ENCODE results near the gene BSPRY. TPM values are rescaled to one million over a fixed set of nuclear protein-coding genes. Genes with fewer than 3 reads are reported as not detected.

The BSPRY gene
- total RNA-seq, 1 experiment from 2014 or later = 0.13 TPM

- Histone ChIP-seq H3K27me3 (ENCODE audit: control insufficient read depth, insufficient read depth, low read length) (no peaks in the 10 kb centered on the region; the same call in 1 of the 2 replicates), H3K9me3 (ENCODE audit: control insufficient read depth, insufficient read depth, low read depth, low read length) (no peaks in the 10 kb centered on the region), H3K4me3 (ENCODE audit: low read depth in 2 of 2, low read length in 2 of 2) (no peak overlapping the region), H3K27ac (ENCODE audit: low read length) (no peak overlapping the region), H3K36me3 (ENCODE audit: control insufficient read depth, insufficient read depth, low read length) (no peaks in the 10 kb centered on the region), H3K4me1 (ENCODE audit: control insufficient read depth, insufficient read depth, low read length) (no peaks in the 10 kb centered on the region)
- POLR2A ChIA-PET = no interaction called here
- no TSS peak for BruUV-seq (replicated peaks)
- CTCF ChIA-PET = no interaction called here
- TF ChIP-seq CTCF (IDR thresholded peaks at IDR 0.05) (no peak), POLR2AphosphoS5 (IDR thresholded peaks at IDR 0.05; ENCODE audit: low read depth, low read length) (no peak), SIN3A (IDR thresholded peaks at IDR 0.05; ENCODE audit: borderline replicate concordance, insufficient read depth, low read depth, low read length) (no peak), TCF7L2 (IDR thresholded peaks at IDR 0.05; ENCODE audit: low read depth, low read length) (no peak)
- no peak for ATAC-seq
- in situ Hi-C loops (cut with HindIII; ENCODE audit: low pct_unique_long_range_greater_than_20kb, low sequenced_read_pairs) (no loop called here), intact Hi-C loops (cut with micrococcal nuclease; ENCODE audit: unreplicated experiment) (no loop called here)
- DNase-seq (ENCODE audit: low read depth, low spot score) = no peak
These were observed 49.5 kb upstream of the BSPRY start for GRCh38 chr9:113299800-113300292.

DNA sequence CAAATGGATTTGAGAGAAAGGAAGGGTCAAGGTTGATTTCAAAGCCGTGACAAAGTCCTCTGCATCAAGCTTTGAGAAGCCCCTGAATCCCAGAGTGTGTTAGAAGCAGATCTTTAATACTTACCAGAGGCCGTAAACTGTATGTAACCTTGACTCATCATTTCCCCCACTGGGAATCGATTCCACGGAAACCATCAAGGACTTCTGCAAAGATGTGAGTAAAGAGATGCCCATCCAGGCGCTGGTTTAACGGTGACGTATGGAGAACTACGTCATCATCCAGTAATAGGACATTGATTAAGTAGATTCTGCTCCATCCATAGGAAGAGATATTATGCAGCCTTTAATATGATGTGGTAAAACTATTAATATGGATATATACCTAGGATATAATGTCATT lies 47.8 kb upstream of the BSPRY start:
- no peaks in the 10 kb centered on the region for H3K36me3 ChIP-seq (ENCODE audit: control insufficient read depth, insufficient read depth, low read length)
- intact Hi-C loops (cut with micrococcal nuclease; ENCODE audit: unreplicated experiment) = no loop called here
- no peaks in the 10 kb centered on the region for H3K9me3 ChIP-seq (ENCODE audit: control insufficient read depth, insufficient read depth, low read depth, low read length)
- TF ChIP-seq TCF7L2 (IDR thresholded peaks at IDR 0.05; ENCODE audit: low read depth, low read length) (no peak), CTCF (IDR thresholded peaks at IDR 0.05) (no peak), POLR2AphosphoS5 (IDR thresholded peaks at IDR 0.05; ENCODE audit: low read depth, low read length) (no peak), SIN3A (IDR thresholded peaks at IDR 0.05; ENCODE audit: borderline replicate concordance, insufficient read depth, low read depth, low read length) (no peak)
- TF ChIP-seq, protein P1, sequence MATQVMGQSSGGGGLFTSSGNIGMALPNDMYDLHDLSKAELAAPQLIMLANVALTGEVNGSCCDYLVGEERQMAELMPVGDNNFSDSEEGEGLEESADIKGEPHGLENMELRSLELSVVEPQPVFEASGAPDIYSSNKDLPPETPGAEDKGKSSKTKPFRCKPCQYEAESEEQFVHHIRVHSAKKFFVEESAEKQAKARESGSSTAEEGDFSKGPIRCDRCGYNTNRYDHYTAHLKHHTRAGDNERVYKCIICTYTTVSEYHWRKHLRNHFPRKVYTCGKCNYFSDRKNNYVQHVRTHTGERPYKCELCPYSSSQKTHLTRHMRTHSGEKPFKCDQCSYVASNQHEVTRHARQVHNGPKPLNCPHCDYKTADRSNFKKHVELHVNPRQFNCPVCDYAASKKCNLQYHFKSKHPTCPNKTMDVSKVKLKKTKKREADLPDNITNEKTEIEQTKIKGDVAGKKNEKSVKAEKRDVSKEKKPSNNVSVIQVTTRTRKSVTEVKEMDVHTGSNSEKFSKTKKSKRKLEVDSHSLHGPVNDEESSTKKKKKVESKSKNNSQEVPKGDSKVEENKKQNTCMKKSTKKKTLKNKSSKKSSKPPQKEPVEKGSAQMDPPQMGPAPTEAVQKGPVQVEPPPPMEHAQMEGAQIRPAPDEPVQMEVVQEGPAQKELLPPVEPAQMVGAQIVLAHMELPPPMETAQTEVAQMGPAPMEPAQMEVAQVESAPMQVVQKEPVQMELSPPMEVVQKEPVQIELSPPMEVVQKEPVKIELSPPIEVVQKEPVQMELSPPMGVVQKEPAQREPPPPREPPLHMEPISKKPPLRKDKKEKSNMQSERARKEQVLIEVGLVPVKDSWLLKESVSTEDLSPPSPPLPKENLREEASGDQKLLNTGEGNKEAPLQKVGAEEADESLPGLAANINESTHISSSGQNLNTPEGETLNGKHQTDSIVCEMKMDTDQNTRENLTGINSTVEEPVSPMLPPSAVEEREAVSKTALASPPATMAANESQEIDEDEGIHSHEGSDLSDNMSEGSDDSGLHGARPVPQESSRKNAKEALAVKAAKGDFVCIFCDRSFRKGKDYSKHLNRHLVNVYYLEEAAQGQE (IDR thresholded peaks at IDR 0.05; ENCODE audit: insufficient read depth in 1 of 2, low read depth in 2 of 2, low read length in 1 of 2) = no peak
- no peak for DNase-seq (ENCODE audit: low read depth, low spot score)
- H3K27me3 ChIP-seq (ENCODE audit: control insufficient read depth, insufficient read depth, low read length) = no peaks in the 10 kb centered on the region; the same call in 1 of the 2 replicates
- ChIA-PET POLR2A (no interaction called here), CTCF (no interaction called here)
- no peak overlapping the region for H3K27ac ChIP-seq (ENCODE audit: low read length)
- in situ Hi-C loops (cut with HindIII; ENCODE audit: low pct_unique_long_range_greater_than_20kb, low sequenced_read_pairs) = no loop called here
- no peaks in the 10 kb centered on the region for H3K4me1 ChIP-seq (ENCODE audit: control insufficient read depth, insufficient read depth, low read length)
- BruUV-seq (replicated peaks) = no TSS peak
- H3K4me3 ChIP-seq (ENCODE audit: low read depth in 2 of 2, low read length in 2 of 2) = no peak overlapping the region
- no peak for ATAC-seq
